HG02623 (cell line): Measurements from ENCODE around the gene SLC10A7.

Experiments
- ATAC-seq: cut with Tn5 transposase; IDR thresholded peaks from one replicate; pipeline ENCODE4 v1.9.1; 2021; ENCODE audit warnings: moderate library complexity; ENCODE audit not compliant: unreplicated experiment

SLC10A7 gene, protein sequence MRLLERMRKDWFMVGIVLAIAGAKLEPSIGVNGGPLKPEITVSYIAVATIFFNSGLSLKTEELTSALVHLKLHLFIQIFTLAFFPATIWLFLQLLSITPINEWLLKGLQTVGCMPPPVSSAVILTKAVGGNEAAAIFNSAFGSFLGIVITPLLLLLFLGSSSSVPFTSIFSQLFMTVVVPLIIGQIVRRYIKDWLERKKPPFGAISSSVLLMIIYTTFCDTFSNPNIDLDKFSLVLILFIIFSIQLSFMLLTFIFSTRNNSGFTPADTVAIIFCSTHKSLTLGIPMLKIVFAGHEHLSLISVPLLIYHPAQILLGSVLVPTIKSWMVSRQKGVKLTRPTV

DNA sequence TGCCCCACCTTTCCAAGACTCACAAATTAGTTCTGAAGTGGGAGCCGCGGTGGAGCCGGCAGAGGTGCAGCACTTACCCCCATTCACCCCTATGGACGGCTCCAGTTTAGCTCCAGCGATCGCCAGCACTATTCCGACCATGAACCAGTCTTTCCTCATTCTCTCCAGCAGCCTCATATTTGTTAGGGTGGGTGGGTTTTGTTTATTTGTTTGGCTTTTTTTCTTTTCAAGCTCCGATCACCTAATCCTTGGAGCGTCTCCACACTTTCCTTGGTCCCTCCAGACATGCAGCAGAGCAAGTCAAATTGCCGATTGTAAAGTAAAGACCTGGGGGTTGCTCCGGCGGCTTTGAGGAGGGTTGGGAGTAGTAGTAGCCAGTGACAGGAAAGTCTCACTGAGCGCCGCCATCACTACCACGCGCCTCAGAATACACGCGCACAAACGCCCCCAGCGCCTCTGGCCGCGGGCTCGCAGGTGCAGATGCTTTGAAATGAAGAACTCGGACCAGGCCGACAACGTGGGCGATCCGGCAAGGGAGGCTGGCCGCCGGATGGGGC is at the start of gene SLC10A7:
TSS of gene SLC10A7 (minus strand) at position 400 of the 557 bp plus-strand sequence. CDS start at position 177, 223 bp downstream.
- ATAC-seq, result peak; percentile 78

DNA sequence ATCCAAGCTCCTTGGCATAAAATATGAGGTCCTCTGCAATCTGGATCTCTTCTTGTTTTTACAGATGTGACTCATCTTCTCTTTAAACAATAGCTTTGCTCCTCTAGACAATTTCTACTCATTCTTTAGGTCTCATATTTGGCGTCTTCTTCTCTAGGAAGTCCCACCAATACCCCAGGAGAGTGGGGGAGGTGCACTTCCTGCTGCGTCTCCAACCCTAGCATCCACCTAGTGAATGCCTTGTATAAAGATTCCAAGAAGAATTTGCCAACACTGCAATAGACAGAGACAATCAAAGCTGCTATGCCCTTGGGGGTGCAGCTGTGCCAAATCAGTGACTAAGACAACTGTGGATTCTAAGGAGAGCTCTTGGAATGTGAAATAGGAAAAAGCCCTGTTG is 45.7 kb upstream of the SLC10A7 start:
- no peak for ATAC-seq

DNA sequence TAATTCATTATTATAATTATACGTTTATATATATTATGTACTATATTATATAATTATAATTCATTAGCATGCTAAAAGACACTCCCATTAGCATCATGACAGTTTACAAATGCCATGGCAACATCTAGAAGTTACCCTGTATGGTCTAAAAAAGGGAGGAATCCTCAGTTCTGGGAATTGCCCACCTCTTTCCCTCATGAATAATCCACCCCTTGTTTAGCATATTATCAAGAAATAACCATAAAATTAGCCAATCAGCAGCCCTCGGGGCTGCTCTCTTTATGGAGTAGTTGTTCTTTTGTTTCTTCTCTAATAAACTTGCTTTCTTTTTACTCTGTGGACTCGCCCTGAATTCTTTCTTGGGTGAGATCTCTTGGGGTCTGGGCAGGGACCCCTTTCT is 42.8 kb upstream of the SLC10A7 start:
- no peak for ATAC-seq

DNA sequence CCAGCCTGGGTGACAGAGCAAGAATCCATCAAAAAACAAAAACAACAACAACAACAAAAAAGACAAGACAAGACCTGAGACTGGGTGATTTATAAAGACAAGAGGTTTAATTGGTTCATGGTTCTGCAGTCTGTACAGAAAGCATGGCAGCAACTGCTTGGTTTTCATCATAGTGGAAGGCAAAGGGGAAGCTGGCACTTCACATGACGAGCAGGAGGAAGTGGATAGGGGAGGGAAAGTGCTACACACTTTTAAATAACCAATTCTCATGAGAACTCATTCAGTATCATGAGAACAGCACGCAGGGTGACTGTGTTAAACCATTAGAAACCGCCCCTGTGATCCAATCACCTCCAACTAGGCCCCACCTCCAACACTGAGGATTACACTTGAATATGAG is 28.4 kb upstream of the SLC10A7 start:
- ATAC-seq, result no peak

DNA sequence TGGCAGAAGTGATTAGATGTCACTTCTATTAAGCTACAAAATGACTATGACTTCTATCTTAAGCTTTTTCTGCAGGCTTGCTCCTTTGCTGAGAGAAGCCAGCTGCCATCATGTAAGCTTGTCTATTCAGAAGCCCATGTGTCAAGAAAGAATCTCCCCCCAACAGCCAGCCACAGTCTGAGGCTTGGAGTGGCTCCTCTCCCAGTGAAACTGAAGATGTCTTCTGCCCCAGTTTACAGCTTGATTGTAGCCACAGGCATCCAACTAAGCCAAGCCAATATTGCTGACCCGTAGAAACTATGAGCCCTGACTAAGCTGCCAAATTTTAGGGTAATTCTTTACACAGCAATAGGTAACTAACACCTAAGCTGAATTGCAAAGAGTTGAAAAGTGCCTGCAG is 26.7 kb upstream of the SLC10A7 start:
- ATAC-seq, result no peak

DNA sequence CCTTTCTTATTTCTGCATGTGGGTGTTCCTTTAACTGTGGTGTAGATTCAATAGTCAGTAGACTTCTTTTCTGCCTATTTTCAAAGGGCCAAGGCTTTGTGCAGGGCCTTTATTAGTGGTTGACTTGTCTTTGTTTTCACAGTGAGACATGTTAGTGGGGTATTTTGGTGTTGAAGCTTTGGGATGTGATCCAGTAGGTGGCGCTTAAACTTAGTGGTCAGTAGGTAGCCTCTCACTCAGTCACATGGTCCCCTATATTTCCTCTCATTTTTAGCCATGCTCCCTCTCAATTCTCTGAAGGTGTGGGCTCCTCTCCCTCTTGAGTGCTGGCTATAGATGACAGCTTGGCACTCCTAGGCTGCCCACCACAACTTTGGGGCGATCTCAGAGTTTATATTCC is 23.4 kb upstream of the SLC10A7 start:
- no peak for ATAC-seq

DNA sequence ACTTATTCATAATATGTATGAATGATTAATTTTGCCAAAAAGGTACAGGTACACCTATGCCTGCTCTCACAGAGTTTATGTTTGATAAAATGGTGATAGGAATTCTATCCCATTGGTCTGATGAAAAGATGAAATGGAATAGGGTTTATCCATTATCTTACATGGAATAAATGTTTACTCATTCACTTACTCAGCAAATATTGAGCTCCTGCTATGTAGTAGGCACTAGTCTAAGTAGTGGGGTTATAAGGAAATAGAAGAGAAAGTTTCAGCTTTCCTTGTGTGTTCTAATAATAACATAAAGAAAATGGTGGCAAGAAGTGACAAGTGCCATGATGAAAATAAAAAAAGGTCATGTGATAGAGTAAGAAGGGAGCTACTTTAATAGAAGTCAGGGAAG is 12.4 kb upstream of the SLC10A7 start:
- ATAC-seq, result no peak

DNA sequence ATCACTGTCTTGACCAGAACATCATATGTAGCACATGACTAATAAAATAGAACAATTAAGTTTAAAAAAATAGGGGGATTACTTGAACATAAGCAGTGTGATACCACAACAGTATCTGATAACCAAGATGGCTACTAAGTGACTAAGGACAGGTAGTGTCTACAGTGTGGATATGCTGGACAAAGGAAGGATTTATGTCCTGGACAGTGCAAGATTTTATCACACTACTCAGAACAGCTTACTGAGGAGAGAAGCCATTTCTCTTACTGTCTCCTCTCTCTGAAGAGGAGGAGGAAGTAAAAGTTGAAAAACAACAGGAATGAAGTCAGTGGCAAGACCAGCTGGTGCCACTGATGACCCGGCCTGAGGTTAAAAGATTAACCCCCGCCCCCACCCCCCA is 4.0 kb upstream of the SLC10A7 start:
- no peak for ATAC-seq

DNA sequence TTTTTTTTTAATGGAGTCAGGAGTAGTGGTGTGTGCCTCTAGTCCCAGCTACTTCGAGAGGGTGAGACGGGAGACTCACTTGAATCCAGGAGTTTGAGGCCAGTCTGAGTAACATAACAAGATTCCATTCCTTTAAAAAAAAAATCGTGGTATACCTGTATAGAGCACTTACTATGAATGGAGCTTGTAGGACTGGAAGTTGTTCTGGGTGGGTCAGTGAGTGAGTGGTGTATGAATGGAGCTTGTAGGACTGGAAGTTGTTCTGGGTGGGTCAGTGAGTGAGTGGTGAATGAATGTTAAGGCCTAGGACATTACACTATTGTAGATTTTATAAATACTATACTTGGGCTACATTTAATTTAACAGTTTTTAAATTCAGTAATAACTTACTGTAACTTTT is 2.9 kb upstream of the SLC10A7 start:
- no peak for ATAC-seq

DNA sequence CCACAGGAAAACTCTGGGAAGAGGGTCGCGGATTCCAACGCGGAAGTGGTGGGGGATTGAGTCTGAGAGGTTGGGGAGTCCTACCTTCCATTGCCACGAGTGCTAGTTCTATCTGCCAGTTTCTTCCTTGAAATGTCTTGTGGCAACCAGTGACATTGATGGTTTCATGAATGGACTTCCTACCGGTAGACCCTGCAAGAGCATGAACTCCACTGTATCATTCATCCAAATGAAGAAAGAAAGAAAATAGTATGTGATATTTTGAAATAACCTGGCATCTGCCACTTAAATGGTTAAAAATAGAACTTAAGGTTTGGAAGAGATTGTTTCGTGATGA is 1.1 kb upstream of the SLC10A7 start:
- ATAC-seq, result peak; percentile 19

DNA sequence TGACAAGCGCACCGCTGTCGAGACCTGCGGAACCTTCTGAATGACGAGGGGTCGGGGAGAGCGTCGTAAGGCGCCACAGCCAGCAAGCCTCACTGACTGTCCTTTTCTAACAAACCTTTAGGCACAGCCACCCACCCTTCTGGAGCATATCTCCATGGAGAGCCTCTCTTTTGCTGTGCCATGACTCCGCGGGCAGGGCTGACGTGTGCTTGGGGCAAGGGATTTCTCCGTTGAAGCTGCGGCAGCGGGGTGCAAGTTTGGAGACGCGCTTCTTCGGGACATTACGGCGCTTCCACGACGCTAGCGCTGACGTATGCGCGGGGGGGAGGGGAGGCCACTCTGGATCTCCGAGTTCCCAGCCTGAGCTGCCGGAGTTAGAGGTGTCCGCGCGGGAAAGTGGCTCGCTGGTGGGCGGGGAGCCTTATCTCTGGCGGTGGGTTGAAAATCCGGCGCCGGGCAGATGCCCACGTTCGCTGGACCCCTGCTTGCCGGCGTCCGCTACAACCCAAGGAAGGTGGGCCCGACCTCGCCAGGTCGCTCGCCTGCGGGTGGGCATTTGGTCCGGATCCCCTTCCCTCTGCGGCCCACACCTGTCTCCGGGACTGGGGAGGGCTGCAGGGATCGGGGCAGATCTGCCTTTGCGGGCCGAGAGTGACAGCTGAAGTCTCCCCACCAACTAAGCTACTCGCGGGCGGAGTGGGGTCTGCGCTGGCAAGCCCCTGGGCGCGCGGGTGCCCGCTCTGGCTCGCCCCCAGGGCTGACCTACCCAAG is 543 bp upstream of the SLC10A7 start:
- peak; percentile 76 for ATAC-seq

DNA sequence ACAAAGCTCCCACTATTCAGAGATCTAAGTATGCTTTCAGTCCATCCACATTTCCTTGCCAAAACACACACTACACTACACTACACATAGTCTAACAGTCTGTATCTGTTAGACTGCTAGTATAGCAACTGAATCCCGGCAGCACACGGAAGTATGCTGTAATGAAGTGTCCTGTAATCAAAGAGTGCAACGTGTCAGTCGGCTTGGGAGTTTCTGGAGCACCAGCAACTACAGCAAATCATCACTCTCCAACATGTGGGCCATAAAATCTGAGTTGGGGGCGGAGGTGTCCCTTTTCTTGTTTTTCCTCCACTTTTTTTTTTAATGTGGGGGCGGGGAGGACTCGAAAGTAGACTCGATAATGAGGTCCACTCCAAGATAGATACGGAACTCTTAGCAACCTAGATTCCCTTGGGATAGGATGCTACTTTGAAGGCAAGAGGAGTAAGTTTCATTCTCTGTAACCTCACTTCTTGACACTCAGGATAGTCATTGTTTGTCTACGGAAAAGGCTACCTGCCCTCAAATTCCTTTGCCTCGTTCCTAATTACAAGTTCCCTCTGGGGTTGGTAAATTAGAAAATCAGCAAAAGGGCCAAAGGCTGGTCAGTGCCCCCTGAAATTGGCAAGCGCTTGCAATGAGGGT is 722 bp downstream of the SLC10A7 start:
- peak; percentile 34 for ATAC-seq

DNA sequence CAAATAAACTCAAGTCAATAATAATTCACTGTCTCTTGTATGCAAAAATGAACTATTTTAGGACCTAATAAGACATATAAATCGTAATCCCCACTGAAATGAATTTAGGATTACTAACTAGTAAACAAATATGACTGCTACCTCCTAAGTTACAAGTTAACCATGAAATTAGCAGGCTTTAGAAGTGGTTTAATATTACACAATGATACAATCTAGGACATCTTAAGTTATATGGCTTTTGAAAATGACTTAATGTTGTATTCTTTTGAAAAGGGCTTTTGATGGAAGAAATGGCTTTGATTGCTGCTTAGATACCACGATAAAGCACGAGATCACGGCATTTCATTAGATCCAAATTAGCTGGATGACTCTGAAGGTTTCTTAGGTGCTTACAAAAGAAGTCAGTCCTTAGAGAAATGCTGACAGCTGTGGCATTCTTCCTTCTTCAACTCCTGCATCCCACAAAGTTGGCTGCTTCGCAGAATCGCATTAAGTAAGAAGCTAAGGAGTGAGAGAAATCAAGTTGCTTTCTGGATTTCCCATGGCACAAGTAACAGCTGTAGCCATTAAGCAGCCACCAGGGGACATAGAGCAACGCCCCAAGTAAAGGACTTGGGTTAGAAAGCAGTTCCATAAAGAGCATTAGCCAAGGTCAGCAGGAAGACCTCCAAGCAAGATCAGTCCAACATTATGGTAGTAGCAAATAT is 6.9 kb downstream of the SLC10A7 start:
- no peak for ATAC-seq

DNA sequence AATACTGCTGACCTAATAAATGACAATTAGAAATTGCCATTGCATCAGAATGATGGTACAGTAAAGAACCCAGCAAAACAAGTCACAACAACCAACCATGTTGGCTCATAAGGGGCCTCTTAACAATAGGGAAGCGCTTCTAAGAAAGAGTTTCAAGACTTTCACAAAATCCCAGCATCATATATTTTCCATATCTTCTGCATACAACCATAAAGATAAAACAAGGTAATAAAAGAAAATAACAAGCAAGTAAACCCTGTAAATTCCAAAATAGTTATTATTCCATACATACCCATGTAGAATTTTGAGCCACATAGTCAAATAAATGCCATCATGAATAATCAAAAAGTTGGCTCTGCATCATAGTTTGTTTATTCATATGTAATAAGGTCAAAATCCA is 8.2 kb downstream of the SLC10A7 start:
- no peak for ATAC-seq

DNA sequence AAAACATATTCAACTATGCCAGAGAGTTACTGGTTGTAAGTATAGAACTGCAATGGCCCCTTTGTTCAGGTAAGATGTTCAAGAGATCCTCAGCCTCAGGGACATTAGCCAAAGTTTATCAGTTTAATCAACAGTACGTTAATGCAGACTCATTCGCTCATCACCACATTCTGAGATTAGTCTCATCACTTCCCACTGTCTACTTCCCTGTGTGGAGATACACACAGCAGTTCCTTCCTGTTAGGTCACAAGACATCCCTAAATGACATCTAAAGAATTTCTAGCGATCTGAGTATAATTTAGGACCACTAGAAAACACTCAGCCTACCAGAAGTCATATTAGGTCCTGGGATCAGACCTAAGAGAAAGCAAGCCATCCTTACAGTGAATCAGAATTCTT is 10.4 kb downstream of the SLC10A7 start:
- no peak for ATAC-seq

DNA sequence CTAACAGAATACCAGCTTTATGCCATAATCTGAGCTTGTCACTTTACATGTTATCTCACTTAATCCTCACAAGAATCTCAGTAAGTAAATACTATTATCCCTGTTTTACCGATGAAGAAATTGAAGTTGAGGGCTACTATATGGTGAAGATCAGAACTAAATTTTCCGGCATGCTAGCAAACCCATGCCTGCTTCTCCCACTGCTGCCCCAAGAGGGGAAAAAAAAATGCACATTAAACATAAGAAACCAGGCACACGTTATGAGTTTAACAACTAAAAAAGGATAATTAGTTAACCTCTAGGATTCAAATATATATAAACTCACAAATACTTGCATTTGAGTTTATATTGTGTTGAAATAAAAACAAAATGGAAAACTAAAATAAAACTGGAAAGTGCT is 10.8 kb downstream of the SLC10A7 start:
- no peak for ATAC-seq

DNA sequence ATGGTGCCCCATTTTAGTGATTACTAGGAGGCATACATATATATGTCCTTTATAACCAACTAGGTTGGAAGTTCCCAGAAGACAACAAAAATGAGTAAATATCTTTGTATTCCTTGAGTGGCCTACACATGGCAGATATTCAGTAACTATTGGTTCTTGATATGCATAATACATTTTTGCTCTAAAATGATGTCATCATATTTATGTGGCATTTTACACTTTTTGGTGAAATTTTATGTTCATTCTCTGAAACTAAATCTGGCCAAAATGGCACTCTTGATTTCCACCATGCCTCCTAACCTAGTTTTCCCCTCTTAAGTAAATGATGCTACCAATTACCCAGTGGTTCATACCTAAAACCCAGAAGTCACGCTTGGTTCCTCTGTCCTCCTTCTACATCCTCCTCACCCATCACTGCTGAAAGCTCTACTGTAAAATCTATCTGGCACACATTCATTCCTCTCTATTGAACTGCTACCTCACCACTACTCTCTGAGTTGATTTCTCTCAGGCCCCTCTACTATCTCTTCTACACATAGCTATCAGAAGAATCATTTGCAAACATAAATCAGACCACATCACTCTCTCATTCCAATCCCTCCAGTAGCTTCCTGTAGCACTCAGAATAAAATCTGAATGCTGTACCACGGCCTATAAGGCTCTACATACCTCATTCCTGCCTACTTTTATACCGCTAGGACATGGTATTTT is 13.4 kb downstream of the SLC10A7 start:
- ATAC-seq, result no peak

DNA sequence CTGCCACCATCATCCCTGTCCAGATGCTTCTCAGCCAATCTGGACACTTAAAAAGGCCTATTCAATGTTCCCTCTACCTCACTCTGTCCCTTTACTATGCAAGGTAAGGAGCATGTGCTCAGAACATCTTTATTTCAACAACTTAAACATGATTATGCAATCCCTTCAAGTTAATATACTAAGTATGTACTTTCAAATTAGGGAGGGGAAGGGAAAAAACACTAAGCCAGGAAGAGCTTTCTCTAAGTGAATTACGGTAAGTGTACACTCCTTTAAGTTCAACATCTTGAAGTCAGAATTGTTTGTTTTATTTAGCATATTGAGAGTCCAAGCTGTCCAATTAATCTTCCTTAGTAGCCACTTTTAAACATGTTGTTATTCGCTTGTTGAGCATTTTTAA is 14.1 kb downstream of the SLC10A7 start:
- ATAC-seq, result no peak

DNA sequence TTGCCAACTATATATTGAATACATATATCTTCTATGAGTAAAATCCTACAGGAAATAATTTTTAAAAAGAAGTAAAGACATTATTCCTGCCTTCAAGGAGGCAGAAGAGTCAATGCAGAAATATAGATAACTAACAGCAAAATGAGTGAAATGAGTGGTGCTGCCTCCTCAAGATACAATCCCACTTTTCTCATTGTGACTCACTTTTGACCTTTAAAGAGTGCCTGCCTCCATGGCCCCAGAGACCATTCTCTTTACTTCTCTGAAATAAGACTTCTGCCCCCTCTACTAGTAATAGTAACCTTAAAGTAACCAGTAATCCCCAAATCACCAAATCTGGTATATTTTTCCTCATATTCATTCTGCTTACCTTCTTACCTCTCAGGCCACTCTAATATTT is 15.5 kb downstream of the SLC10A7 start:
- ATAC-seq, result no peak

DNA sequence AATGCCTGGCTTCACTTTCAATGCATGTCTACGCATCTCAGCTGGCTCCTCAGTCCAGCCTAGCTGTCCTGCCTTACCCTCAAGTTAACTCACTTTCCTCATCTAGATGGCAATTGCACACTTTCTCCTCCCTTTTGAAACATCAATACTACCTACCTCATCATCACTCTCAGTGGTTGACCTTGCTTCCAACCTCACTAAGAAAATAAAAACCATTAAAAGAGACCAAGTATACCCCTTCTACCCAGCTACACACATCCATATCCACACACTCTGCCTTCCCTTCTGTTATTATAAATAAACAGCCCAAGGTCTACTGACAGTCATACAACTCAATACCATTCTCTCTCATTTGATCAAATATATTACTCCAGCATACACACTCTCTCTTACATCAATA is 21.5 kb downstream of the SLC10A7 start:
- ATAC-seq, result no peak

DNA sequence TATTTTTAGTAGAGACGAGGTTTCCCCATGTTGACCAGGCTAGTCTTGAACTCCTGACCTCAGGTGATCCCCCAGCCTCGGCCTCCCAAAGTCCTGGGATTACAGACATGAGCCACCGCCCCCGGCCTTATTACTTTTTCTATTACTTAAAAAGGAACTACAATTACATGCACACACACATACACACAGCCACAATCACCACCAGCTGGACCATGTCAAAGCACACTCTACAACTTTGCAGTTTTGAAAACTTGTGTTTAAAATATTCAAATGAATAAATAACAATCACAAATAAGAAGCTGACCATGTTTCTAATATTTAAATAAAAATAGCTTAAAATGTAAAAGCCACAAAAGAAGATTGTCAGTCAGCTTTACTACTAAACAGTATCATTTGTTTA is 23.4 kb downstream of the SLC10A7 start:
- no peak for ATAC-seq
